HG03439 (cell line): ENCODE measurements around the gene PCDH15.

ENCODE experiments used
- ATAC-seq: cut with Tn5 transposase; IDR thresholded peaks from one replicate; pipeline ENCODE4 v1.9.1; 2021; ENCODE audit warnings: mild to moderate bottlenecking, moderate library complexity; ENCODE audit not compliant: unreplicated experiment

Gene PCDH15

GRCh38 chr10:54708591-54708990, 92.4 kb downstream of the PCDH15 start:
- no peak for ATAC-seq

- ATAC-seq = no peak
Measured at GRCh38 chr10:54708021-54708420, 93.0 kb downstream of the PCDH15 start.

- no peak for ATAC-seq
Measured at GRCh38 chr10:54702583-54703485, 98.2 kb downstream of the PCDH15 start.

- ATAC-seq = no peak
Measured at GRCh38 chr10:54691331-54691730, 109.7 kb downstream of the PCDH15 start.

GRCh38 chr10:54682554-54682953, 118.5 kb downstream of the PCDH15 start:
- ATAC-seq = no peak

GRCh38 chr10:54681136-54681535, 119.9 kb downstream of the PCDH15 start:
- no peak for ATAC-seq

GRCh38 chr10:54667136-54667535, 133.9 kb downstream of the PCDH15 start:
- no peak for ATAC-seq

- ATAC-seq = no peak
Measured at GRCh38 chr10:54666192-54666591, 134.8 kb downstream of the PCDH15 start.

- ATAC-seq = no peak
Measured at GRCh38 chr10:54665095-54665494, 135.9 kb downstream of the PCDH15 start.

- ATAC-seq = no peak
Measured at GRCh38 chr10:54660397-54660796, 140.6 kb downstream of the PCDH15 start.

- ATAC-seq = no peak
Measured at GRCh38 chr10:54656643-54657042, 144.4 kb downstream of the PCDH15 start.

GRCh38 chr10:54653518-54653917, 147.5 kb downstream of the PCDH15 start:
- no peak for ATAC-seq

GRCh38 chr10:54650547-54650946, 150.5 kb downstream of the PCDH15 start:
- ATAC-seq = no peak

GRCh38 chr10:54622017-54622416, 179.0 kb downstream of the PCDH15 start:
- peak; percentile 67 for ATAC-seq

GRCh38 chr10:54620352-54620751, 180.7 kb downstream of the PCDH15 start:
- no peak for ATAC-seq

- no peak for ATAC-seq
Measured at GRCh38 chr10:54614072-54614471, 187.0 kb downstream of the PCDH15 start.

GRCh38 chr10:54613162-54613561, 187.9 kb downstream of the PCDH15 start:
- no peak for ATAC-seq

GRCh38 chr10:54609423-54609822, 191.6 kb downstream of the PCDH15 start:
- ATAC-seq = no peak

- no peak for ATAC-seq
Measured at GRCh38 chr10:54607983-54608382, 193.0 kb downstream of the PCDH15 start.

- no peak for ATAC-seq
Measured at GRCh38 chr10:54594289-54594688, 206.7 kb downstream of the PCDH15 start.

GRCh38 chr10:54587971-54588370, 213.1 kb downstream of the PCDH15 start:
- no peak for ATAC-seq

GRCh38 chr10:54585572-54585971, 215.5 kb downstream of the PCDH15 start:
- ATAC-seq = no peak

GRCh38 chr10:54577682-54578081, 223.3 kb downstream of the PCDH15 start:
- no peak for ATAC-seq
